Activated T-helper 1 cell treated with anti-CD3 and anti-CD28 coated beads, Interleukin-12 subunit alpha, Interleukin-12 subunit beta, Interleukin-2, Interleukin-4 antibody, amounts not matched to agents 30 ng/mL and 10 ng/mL and 1 ng/mL, durations not matched to agents 14 hours and 24 hours and 36 hours (primary cell): ENCODE data around the gene MRPL42. TPM values are rescaled to one million over a fixed set of nuclear protein-coding genes. Genes with fewer than 3 reads are reported as not detected.

ENCODE experiments used
- DNase-seq: peaks from one replicate; pipeline ENCODE4 v3.0.0; 2021; ENCODE audit warnings: low spot score
- H3K27ac Mint-ChIP-seq: one replicate; pipeline ENCODE4 v1.8.0; 2021; ENCODE audit warnings: mild to moderate bottlenecking, mixed read lengths
- H3K27me3 Mint-ChIP-seq: one replicate; pipeline ENCODE4 v1.8.0; 2022; ENCODE audit warnings: mild to moderate bottlenecking, moderate library complexity, mixed read lengths; ENCODE audit not compliant: insufficient read depth
- H3K36me3 Mint-ChIP-seq: one replicate; pipeline ENCODE4 v1.8.0; 2021; ENCODE audit warnings: low read depth, mixed read lengths
- H3K4me1 Mint-ChIP-seq: one replicate; pipeline ENCODE4 v1.8.0; 2021; ENCODE audit warnings: low read depth, mixed read lengths
- H3K4me3 Mint-ChIP-seq: one replicate; pipeline ENCODE4 v1.8.0; 2021; ENCODE audit warnings: mild to moderate bottlenecking, moderate library complexity, mixed read lengths
- H3K9me3 Mint-ChIP-seq: one replicate; pipeline ENCODE4 v1.8.0; 2021; ENCODE audit warnings: mixed read lengths
- intact Hi-C: fragments of 100-400 bp; cut with micrococcal nuclease; formaldehyde crosslinking; loops from one replicate; pipeline ENCODE4 v1.15.1; 2024
- total RNA-seq: library from RNA; stranded (reverse); gene quantifications from 2 replicates; pipeline ENCODE4 v1.2.3, GENCODE V29; 2022

The MRPL42 gene
- total RNA-seq, 1 donor from 2014 or later, result 83.2 TPM

GRCh38 chr12:93453633-93454032 lies 13.7 kb upstream of the MRPL42 start:
- Mint-ChIP-seq H3K9me3 (no peaks in the 10 kb centered on the region), H3K27ac (no peak overlapping the region), H3K4me1 (peaks cover 10% of the 10 kb centered on the region), H3K27me3 (peaks cover 13% of the 10 kb centered on the region), H3K4me3 (no peak overlapping the region), H3K36me3 (no peaks in the 10 kb centered on the region)
- DNase-seq, result no peak
- intact Hi-C loops, result no loop called here

GRCh38 chr12:93456077-93456476 lies 11.2 kb upstream of the MRPL42 start:
- H3K27me3 Mint-ChIP-seq, result peaks cover 11% of the 10 kb centered on the region
- intact Hi-C loops, result no loop called here
- no peak overlapping the region for H3K4me3 Mint-ChIP-seq
- no peaks in the 10 kb centered on the region for H3K36me3 Mint-ChIP-seq
- no peak overlapping the region for H3K27ac Mint-ChIP-seq
- no peak for DNase-seq
- no peaks in the 10 kb centered on the region for H3K4me1 Mint-ChIP-seq
- no peaks in the 10 kb centered on the region for H3K9me3 Mint-ChIP-seq

GRCh38 chr12:93459097-93459496 lies 8.2 kb upstream of the MRPL42 start:
- Mint-ChIP-seq H3K4me3 (no peak overlapping the region), H3K4me1 (no peaks in the 10 kb centered on the region), H3K36me3 (no peaks in the 10 kb centered on the region), H3K27me3 (peaks cover 8% of the 10 kb centered on the region), H3K9me3 (no peaks in the 10 kb centered on the region), H3K27ac (no peak overlapping the region)
- intact Hi-C loops, result no loop called here
- no peak for DNase-seq

- intact Hi-C loops, result no loop called here
- Mint-ChIP-seq H3K9me3 (no peaks in the 10 kb centered on the region), H3K4me3 (no peak overlapping the region), H3K4me1 (peaks cover 5% of the 10 kb centered on the region), H3K27ac (no peak overlapping the region), H3K27me3 (peaks cover 8% of the 10 kb centered on the region), H3K36me3 (no peaks in the 10 kb centered on the region)
- no peak for DNase-seq
Observed at GRCh38 chr12:93460003-93460402, 7.3 kb upstream of the MRPL42 start.

GRCh38 chr12:93460902-93461301 lies 6.4 kb upstream of the MRPL42 start:
- Mint-ChIP-seq H3K27me3 (peaks cover 6% of the 10 kb centered on the region), H3K36me3 (no peaks in the 10 kb centered on the region), H3K4me3 (no peak overlapping the region), H3K4me1 (peaks cover 5% of the 10 kb centered on the region), H3K9me3 (no peaks in the 10 kb centered on the region), H3K27ac (no peak overlapping the region)
- intact Hi-C loops, result no loop called here
- DNase-seq, result no peak

- Mint-ChIP-seq H3K27ac (no peak overlapping the region), H3K36me3 (no peaks in the 10 kb centered on the region), H3K27me3 (peaks cover 2% of the 10 kb centered on the region), H3K4me1 (peaks cover 5% of the 10 kb centered on the region), H3K9me3 (no peaks in the 10 kb centered on the region), H3K4me3 (no peak overlapping the region)
- intact Hi-C loops, result no loop called here
- DNase-seq, result no peak
Observed at GRCh38 chr12:93461503-93461902, 5.8 kb upstream of the MRPL42 start.

DNA sequence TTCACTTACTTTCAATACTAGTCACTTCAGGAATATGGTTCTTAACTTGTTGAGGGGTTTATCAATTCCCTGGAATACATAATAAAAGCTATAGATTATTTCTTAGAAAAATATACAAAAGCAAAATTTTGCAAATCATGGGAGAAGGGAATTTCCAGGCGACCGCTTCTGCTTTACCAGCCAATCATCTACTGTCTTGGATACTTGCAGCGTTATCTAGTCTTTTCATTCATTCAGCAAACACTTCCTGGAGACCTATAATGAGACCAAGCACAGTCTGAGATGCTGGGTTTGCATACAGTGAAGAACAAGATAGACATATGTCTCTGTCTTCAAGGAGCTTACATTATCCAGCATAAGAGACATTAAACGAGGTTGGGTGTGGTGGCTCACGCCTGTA lies 1.5 kb upstream of the MRPL42 start:
- Mint-ChIP-seq H3K27me3 (no peaks in the 10 kb centered on the region), H3K27ac (no peak overlapping the region), H3K4me3 (peak overlapping the region; percentile 23), H3K9me3 (no peaks in the 10 kb centered on the region), H3K4me1 (peaks cover 35% of the 10 kb centered on the region), H3K36me3 (peaks cover 17% of the 10 kb centered on the region)
- DNase-seq, result no peak
- intact Hi-C loops, result loop anchor here (2.0 to 5.0 kb wide), 3 partner anchors 34 to 87 kb away; no protein-coding TSS in a partner anchor

GRCh38 chr12:93466625-93467350 lies 526 bp upstream of the MRPL42 start:
- intact Hi-C loops, result loop anchor here (1.0 to 5.0 kb wide), 7 partner anchors 24 to 211 kb away; partner anchors contain the start of gene CRADD
- peaks cover 24% of the 10 kb centered on the region for H3K36me3 Mint-ChIP-seq
- H3K9me3 Mint-ChIP-seq, result no peaks in the 10 kb centered on the region
- no peak for DNase-seq
- H3K27me3 Mint-ChIP-seq, result no peaks in the 10 kb centered on the region
- H3K4me3 Mint-ChIP-seq, result peak overlapping the region; percentile 96
- H3K27ac Mint-ChIP-seq, result peak overlapping the region; percentile 93
- peaks cover 43% of the 10 kb centered on the region for H3K4me1 Mint-ChIP-seq

DNA sequence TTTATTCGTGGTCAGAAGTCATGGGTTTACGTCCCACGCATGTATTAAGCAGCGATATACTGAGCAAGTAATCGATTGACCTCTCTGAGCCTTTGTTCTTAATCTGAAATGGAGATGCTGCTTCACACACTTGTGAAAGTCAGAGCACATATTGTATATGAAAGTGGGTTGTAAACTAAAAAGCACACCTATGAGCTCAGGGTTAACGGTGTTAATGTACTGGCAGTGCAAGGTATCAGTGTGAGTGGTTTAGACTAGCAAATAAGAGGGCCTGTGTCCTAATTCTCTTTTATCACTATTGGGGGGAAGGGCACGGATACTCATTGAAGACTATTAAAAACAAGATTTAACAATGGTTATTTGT lies 676 bp downstream of the MRPL42 start:
- Mint-ChIP-seq H3K27ac (peak overlapping the region; percentile 93), H3K27me3 (no peaks in the 10 kb centered on the region), H3K4me1 (peaks cover 43% of the 10 kb centered on the region), H3K36me3 (peaks cover 28% of the 10 kb centered on the region), H3K4me3 (peak overlapping the region; percentile 96), H3K9me3 (no peaks in the 10 kb centered on the region)
- intact Hi-C loops, result loop anchor here (5.0 kb wide), 1 partner anchor 36 kb away; no protein-coding TSS in a partner anchor
- DNase-seq, result no peak

DNA sequence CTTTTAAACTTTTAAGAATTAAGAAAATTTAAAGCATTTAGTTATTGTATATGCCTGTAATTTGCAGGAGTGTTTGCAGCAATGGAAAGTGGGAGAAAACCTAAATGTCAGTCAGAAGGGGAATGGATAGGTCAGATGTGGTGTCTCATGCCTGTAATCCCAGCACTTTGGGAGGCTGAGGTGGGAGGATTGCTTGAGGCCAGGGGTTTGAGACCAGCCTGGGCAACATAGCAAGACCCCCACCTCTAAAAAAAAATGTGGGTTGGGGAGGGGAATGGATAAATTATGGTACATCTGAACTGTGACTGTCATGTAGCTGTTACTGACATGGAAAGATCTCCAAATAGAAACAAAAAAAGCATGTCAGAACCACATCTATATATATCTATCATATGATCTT lies 2.1 kb downstream of the MRPL42 start:
- H3K4me1 Mint-ChIP-seq, result peaks cover 43% of the 10 kb centered on the region
- H3K36me3 Mint-ChIP-seq, result peaks cover 28% of the 10 kb centered on the region
- peak overlapping the region; percentile 45 for H3K4me3 Mint-ChIP-seq
- H3K27me3 Mint-ChIP-seq, result no peaks in the 10 kb centered on the region
- intact Hi-C loops, result loop anchor here (5.0 kb wide), 1 partner anchor 37 kb away; no protein-coding TSS in a partner anchor
- no peaks in the 10 kb centered on the region for H3K9me3 Mint-ChIP-seq
- no peak overlapping the region for H3K27ac Mint-ChIP-seq
- no peak for DNase-seq

DNA sequence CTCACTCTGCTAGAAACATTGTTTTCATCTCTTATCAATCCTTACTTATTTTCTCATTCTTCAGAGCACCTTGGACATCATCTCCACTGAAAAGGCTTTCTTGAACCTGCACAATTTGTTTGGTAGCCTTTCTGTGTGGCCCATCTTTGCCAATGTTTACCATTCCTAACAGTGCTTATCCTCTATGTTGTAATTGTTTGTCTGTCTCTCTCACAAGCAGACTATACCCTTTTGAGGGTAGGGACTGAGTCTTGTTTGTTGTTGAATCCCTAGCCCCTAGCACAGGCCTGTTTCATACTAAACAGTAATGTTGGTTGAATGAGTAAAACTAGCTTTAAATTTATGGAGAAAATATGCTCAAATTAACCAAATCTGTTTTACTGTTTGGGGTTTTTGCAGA lies 9.2 kb downstream of the MRPL42 start:
- Mint-ChIP-seq H3K4me1 (peaks cover 2% of the 10 kb centered on the region), H3K4me3 (no peak overlapping the region), H3K9me3 (no peaks in the 10 kb centered on the region), H3K36me3 (peaks cover 20% of the 10 kb centered on the region), H3K27me3 (no peaks in the 10 kb centered on the region), H3K27ac (no peak overlapping the region)
- intact Hi-C loops, result no loop called here
- no peak for DNase-seq

- H3K27ac Mint-ChIP-seq, result no peak overlapping the region
- H3K9me3 Mint-ChIP-seq, result no peaks in the 10 kb centered on the region
- intact Hi-C loops, result no loop called here
- DNase-seq, result no peak
- H3K27me3 Mint-ChIP-seq, result no peaks in the 10 kb centered on the region
- H3K4me1 Mint-ChIP-seq, result no peaks in the 10 kb centered on the region
- H3K4me3 Mint-ChIP-seq, result no peak overlapping the region
- peaks cover 21% of the 10 kb centered on the region for H3K36me3 Mint-ChIP-seq
Observed at GRCh38 chr12:93482721-93483120, 15.4 kb downstream of the MRPL42 start.

DNA sequence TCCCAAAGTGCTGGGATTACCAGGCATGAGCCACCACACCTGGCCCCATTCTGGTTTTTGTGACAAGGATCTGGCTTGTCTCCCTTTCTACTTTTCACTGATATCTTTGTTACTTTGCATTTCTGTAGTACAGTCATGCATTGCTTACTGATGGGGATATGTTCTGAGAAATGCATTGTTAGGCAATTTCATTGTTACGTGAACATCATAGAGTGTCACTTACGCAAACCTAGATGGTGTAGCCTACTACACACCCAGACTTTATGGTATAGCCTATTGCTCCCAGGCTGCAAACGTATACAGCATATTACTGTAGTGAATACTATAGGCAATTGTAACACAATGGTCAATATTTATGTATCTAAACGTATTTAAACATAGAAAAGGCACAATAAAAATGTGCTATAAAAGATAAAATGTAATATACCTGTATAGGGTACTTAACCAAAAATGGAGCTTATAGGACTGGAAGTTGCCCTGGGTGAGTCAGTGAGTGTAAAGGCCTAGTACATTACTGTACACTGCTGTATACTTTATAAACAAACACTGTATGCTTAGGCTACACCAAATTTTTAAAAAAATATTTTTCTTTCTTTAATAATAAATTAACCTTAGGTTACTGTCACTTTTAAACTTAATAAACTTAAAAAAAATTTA lies 16.0 kb downstream of the MRPL42 start:
- no peaks in the 10 kb centered on the region for H3K9me3 Mint-ChIP-seq
- no peaks in the 10 kb centered on the region for H3K4me1 Mint-ChIP-seq
- peaks cover 24% of the 10 kb centered on the region for H3K36me3 Mint-ChIP-seq
- no peak overlapping the region for H3K4me3 Mint-ChIP-seq
- no peak for DNase-seq
- H3K27ac Mint-ChIP-seq, result no peak overlapping the region
- no peaks in the 10 kb centered on the region for H3K27me3 Mint-ChIP-seq
- intact Hi-C loops, result no loop called here
